MCF 10A (cell line): ENCODE results near the gene TRIM66. TPM values are rescaled to one million over a fixed set of nuclear protein-coding genes. Genes with fewer than 3 reads are reported as not detected.

Experiments
- BruUV-seq: library from RNA; stranded (reverse); fragments of 400-500 nt; replicated peaks from 2 replicates; lab custom pipeline; 2021; lab: Mats Ljungman, UMichigan
- CTCF ChIA-PET: fragments of 300-600 bp; sonication (Branson Sonifier 250); formaldehyde crosslinking; extraction: SDS; loops from one replicate; lab custom pipeline; 2021; ENCODE audit warnings: antibody characterized with exemption, inconsistent platforms; lab: Yijun Ruan, JAX
- POLR2A ChIA-PET: fragments of 300-600, 350-650 bp; sonication (Branson Sonifier 250); formaldehyde crosslinking; extraction: SDS; loops from one replicate; lab custom pipeline; 2020; ENCODE audit warnings: antibody characterized with exemption, inconsistent platforms; lab: Yijun Ruan, JAX
- DNase-seq: peaks from one replicate; pipeline ENCODE4 v3.0.0-alpha.2; 2018; ENCODE audit not compliant: unreplicated experiment
- H3K27ac Mint-ChIP-seq: one replicate; pipeline ENCODE4 v1.8.0; 2022; ENCODE audit warnings: mild to moderate bottlenecking, low read depth, mixed read lengths; ENCODE audit not compliant: unreplicated experiment
- H3K27me3 Mint-ChIP-seq: one replicate; pipeline ENCODE4 v1.8.0; 2022; ENCODE audit warnings: mixed read lengths; ENCODE audit not compliant: insufficient read depth, unreplicated experiment
- H3K36me3 Mint-ChIP-seq: one replicate; pipeline ENCODE4 v1.8.0; 2022; ENCODE audit warnings: mild to moderate bottlenecking, moderate library complexity, mixed read lengths; ENCODE audit not compliant: insufficient read depth, unreplicated experiment
- H3K4me1 Mint-ChIP-seq: one replicate; pipeline ENCODE4 v1.8.0; 2022; ENCODE audit warnings: mixed read lengths; ENCODE audit not compliant: insufficient read depth, unreplicated experiment
- H3K4me3 Mint-ChIP-seq: one replicate; pipeline ENCODE4 v1.8.0; 2022; ENCODE audit warnings: mild to moderate bottlenecking, moderate library complexity, mixed read lengths; ENCODE audit not compliant: unreplicated experiment
- H3K9me3 Mint-ChIP-seq: one replicate; pipeline ENCODE4 v1.8.0; 2022; ENCODE audit warnings: mixed read lengths; ENCODE audit not compliant: unreplicated experiment
- CTCF ChIP-seq: fragments of 200-600 bp; IDR thresholded peaks from one replicate; pipeline ENCODE4 v1.8.0; 2022; ENCODE audit warnings: antibody characterized with exemption, mild to moderate bottlenecking; ENCODE audit not compliant: unreplicated experiment
- intact Hi-C: fragments of 100-400 bp; cut with micrococcal nuclease; formaldehyde crosslinking; loops from 2 replicates; pipeline ENCODE4 v1.14.1; 2022
- total RNA-seq: library from RNA; stranded (reverse); gene quantifications from 2 replicates; pipeline ENCODE4 v1.2.3, GENCODE V29; 2022

Gene TRIM66
- total RNA-seq, 1 experiment from 2014 or later: 27.3 TPM

GRCh38 chr11:8566613-8567210 lies 115.8 kb downstream of the TRIM66 start:
- Mint-ChIP-seq H3K27me3 (peaks cover 38% of the 10 kb centered on the region), H3K27ac (no peak overlapping the region), H3K9me3 (peaks cover 9% of the 10 kb centered on the region), H3K4me3 (no peak overlapping the region), H3K4me1 (peaks cover 6% of the 10 kb centered on the region), H3K36me3 (no peaks in the 10 kb centered on the region)
- ChIA-PET POLR2A (interaction anchor here (0.6 to 1.7 kb wide), 7 partner anchors 10 to 580 kb away, joined by 3 to 9 read pairs (median 3); partner anchors contain the start of genes EIF3F and TMEM9B), CTCF (interaction anchor here (0.6 to 6.8 kb wide), 46 partner anchors 8 to 560 kb away, joined by 3 to 99 read pairs (median 4); partner anchors contain the start of gene LMO1)
- intact Hi-C loops: loop anchor here (1.0 to 10.0 kb wide), 6 partner anchors 238 to 562 kb away; no protein-coding TSS in a partner anchor
- no TSS peak for BruUV-seq
- peak; percentile 59 for DNase-seq
- peak; percentile 64 for TF ChIP-seq CTCF

GRCh38 chr11:8564526-8564925 lies 117.9 kb downstream of the TRIM66 start:
- POLR2A ChIA-PET: interaction anchor here (0.9 kb wide), 1 partner anchor 395 kb away, joined by 3 read pairs; no protein-coding TSS in a partner anchor
- H3K4me1 Mint-ChIP-seq: peaks cover 6% of the 10 kb centered on the region
- no peak overlapping the region for H3K27ac Mint-ChIP-seq
- no peaks in the 10 kb centered on the region for H3K36me3 Mint-ChIP-seq
- BruUV-seq: no TSS peak
- H3K4me3 Mint-ChIP-seq: no peak overlapping the region
- no peak for DNase-seq
- intact Hi-C loops: loop anchor here (10.0 kb wide), 1 partner anchor 560 kb away; no protein-coding TSS in a partner anchor
- H3K9me3 Mint-ChIP-seq: peaks cover 21% of the 10 kb centered on the region
- TF ChIP-seq CTCF: no peak
- peaks cover 37% of the 10 kb centered on the region for H3K27me3 Mint-ChIP-seq
- CTCF ChIA-PET: interaction anchor here (0.5 to 6.8 kb wide), 5 partner anchors 231 to 558 kb away, joined by 3 to 99 read pairs (median 4); no protein-coding TSS in a partner anchor

Other genes starting within 250 kb of the TRIM66 start
- 0.20 and 0.58 TPM in 2 replicates for gene STK33, start 88.4 kb downstream of the TRIM66 start, total RNA-seq
- gene RPL27A, start 127 bp upstream of the TRIM66 start, total RNA-seq: 1,377 TPM in 2 replicates
- gene AKIP1, start 228.5 kb upstream of the TRIM66 start, total RNA-seq: 64.6 and 67.6 TPM in 2 replicates